Limb (tissue), 2 donors: ENCODE results near the gene TMEM139.

ENCODE experiments used
- DNase-seq, 2 donors: peaks; one replicate each; pipeline ENCODE4 v3.0.0-alpha.2; 2016; ENCODE audit errors: extremely low spot score in 2 of 2

The TMEM139 gene

GRCh38 chr7:143284591-143285469 is at the start of gene TMEM139:
Gene TMEM139 (plus strand): TSS chr7:143284958. CDS start chr7:143285958, 1,000 bp downstream.
- DNase-seq, result no peak

DNA sequence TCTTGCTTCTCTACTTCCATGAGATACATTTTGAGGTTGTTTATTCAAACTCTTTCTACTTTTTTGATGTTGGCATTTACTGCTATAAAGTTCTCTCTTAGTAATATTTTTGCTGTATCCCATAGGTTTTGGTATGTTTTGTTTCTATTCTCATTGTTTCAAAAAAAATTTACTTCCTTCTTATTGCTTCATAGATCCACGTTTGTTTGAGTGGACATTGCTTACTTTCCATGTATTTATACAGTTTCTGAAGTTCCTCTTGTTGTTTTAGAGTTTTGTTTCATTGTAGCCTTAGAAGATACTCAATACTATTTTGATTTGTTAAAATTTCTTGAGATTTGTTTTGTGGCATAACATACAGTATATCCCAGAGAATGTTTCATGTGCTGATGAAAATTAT is 49.2 kb upstream of the TMEM139 start:
- DNase-seq, result no peak

- DNase-seq, result no peak
Measured at GRCh38 chr7:143236408-143236990, 48.3 kb upstream of the TMEM139 start.

DNA sequence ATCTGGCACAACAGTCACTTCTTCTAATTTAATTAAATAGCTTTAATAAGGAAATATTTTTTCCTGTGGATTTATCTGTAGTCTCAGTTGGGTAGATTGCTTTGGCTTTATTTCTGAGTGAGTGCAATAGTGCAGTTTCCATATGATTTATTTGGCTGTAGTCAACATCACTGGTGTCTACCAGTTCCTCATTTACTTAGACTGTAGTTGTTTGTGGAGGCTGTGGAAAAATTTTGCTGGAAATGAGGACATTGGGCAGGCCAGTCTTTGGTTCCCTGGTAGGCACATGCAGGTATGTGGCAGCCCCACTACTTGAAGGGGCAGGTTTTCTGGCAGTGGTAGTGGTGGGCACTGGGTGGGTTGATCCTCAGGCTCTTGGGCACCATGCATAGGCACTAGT is 47.4 kb upstream of the TMEM139 start:
- no peak for DNase-seq

DNA sequence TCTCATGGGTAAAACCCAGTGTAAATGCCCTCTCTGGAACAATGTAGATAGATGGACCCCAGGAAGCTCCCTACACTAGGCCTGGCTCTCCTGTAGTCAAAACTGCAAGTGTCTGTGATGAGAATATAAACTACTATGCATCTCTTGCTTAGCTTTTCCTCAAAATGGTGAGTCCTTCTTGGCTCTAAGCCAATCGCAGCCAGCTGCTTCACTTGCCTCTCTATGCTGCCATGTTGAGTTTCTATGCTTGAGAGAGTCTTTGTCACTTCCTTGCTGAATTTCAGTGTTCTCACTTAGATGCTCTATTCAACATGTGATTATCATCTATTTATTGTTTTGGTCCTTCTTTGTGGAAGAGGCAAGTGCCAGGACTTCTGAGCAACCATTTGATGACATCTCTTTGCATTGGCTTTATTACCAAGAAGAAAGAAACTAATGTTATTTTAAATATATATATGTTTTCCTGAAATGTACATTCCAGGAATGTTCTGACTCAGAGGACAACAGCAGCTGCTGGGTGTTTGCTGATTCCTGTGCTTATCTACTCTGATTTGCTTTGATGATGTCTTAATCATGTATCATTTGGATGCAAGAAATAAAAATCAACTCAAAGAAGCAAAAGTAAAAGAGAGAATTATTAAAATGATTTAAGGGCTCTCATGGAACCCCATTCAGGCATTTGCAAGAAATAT is 46.3 kb upstream of the TMEM139 start:
- no peak for DNase-seq

DNA sequence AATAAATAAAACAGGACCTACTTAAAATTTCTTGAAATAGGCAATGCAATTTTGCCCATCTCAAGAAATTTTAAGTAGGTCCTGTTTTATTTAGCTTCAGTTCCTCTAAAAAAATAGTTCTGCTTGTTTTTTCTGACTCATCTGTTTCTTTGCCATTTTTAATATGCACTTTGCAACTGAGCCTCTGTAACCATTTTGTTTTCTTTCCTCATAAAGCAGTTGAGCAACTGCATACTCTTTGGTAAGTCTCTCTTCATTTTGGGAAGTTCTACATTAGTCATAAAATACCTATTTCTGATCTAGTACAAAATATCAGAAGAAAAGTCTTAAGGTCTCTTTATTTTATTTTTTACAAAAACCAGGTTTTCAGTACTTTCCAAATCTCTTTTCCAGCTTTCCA is 44.9 kb upstream of the TMEM139 start:
- no peak for DNase-seq

GRCh38 chr7:143240291-143241168 is 44.2 kb upstream of the TMEM139 start:
- DNase-seq, result peak; percentile 64 to 92

- DNase-seq, result no peak
Measured at GRCh38 chr7:143242306-143242705, 42.5 kb upstream of the TMEM139 start.

GRCh38 chr7:143243111-143243510 is 41.6 kb upstream of the TMEM139 start:
- DNase-seq, result no peak

- no peak for DNase-seq
Measured at GRCh38 chr7:143243614-143244013, 41.1 kb upstream of the TMEM139 start.

- no peak for DNase-seq
Measured at GRCh38 chr7:143244321-143244720, 40.4 kb upstream of the TMEM139 start.

DNA sequence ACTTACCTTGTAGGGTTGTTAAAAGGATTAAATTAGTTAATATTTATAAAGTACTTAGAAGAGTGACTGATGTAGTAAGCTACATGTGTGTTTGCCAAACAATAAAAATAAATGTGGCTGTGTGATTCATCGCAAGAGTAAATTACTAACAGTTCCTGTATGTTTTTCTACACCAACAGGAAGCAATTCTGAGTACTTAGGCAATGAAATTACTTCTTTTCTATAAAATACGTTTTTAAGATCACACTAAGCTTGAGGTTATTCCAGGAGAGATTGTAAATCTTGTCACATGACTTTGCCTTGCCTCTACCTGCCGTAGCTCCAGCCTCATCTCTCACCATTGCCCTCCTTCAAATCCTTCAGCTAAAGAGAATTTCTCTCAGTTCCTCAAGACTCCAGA is 39.6 kb upstream of the TMEM139 start:
- no peak for DNase-seq

- no peak for DNase-seq
Measured at GRCh38 chr7:143247372-143247771, 37.4 kb upstream of the TMEM139 start.

GRCh38 chr7:143248761-143249354 is 35.9 kb upstream of the TMEM139 start:
- DNase-seq, result no peak

GRCh38 chr7:143250199-143250598 is 34.6 kb upstream of the TMEM139 start:
- no peak for DNase-seq

GRCh38 chr7:143250822-143251221 is 33.9 kb upstream of the TMEM139 start:
- DNase-seq, result no peak

DNA sequence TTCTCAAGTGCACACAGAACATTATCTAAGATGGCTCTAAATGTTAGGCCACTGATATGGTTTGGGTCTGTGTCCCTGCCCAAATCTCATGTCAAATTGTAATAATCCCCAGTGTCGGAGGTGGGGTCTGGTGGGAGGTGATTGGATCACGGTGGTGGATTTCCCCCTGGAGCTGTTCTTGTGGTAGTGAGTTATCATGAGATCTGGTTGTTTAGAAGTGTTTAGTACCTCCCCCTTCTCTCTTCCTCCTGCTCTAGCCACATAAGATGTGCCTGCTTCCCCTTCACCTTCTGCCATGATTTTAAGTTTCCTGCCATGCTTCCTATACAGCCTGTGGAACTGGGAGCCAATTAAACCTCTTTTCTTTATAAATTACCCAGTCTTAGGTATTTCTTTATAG is 32.8 kb upstream of the TMEM139 start:
- DNase-seq, result no peak

- DNase-seq, result no peak
Measured at GRCh38 chr7:143255564-143255963, 29.2 kb upstream of the TMEM139 start.

DNA sequence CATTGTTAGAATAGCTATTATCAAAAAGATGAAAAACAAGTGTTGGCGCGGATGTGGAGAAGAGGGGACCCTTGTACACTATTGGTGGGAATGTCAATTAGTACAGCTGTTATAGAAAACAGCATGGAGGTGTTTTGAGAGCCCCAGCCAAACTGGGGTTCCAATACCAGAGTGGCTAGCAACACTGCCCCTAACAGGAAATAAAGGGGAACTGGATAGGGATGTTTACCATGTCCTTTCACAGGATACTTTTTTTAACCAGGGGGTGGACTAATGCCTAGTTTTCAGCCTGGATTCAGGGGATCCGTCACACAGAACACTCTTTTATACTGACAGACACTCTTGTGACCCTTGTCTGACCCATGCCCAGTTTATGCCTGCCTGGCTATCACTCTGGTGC is 28.4 kb upstream of the TMEM139 start:
- no peak for DNase-seq

GRCh38 chr7:143256932-143257331 is 27.8 kb upstream of the TMEM139 start:
- no peak for DNase-seq

DNA sequence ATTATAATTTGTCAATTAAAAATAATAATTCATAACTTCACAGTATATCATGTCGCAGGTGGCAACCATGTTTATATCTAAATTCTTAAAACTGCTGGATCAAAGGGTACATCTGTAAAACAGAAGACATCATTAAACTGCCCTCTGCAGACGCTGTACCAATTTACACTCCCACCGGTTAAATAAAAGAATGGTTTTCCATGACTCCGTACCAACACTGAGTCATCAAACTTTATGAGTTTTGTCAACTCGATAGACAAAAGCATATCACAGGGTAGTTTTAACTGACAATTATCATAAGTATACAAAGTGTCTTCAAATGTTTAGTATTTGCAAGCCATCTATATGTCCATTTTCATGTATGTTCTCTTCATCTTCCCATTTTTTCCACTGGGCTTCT is 27.3 kb upstream of the TMEM139 start:
- DNase-seq, result no peak
